CD4-positive, alpha-beta T cell treated with Interleukin-17A for 4 hours (primary cell): ENCODE measurements around the gene FOXL1.

Experiments used
- DNase-seq: peaks from one replicate; pipeline ENCODE4 v3.0.0-alpha.2; 2020; ENCODE audit warnings: mixed read lengths

Gene FOXL1

DNA sequence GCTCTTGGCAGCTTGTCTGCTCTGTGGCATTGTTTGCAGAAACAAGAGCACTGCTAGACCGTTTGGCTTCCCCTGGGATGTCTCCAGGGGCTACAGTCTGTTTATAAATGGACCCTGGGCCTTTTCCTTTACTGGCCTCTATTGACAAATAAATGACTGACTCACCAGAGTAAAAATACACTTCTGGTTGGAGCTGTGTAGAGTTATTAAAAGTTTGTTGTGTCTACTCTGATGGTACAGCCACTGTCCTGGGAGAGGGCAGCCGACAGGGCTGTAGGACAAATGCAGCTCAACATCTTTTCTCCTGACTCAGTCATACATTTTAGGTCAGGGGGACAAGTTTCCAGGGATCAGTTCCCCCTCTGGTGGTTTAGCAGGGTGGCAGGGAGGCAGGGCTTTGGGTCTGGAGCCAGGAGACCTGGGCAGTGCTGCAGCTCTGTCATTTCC, 30.0 kb downstream of the FOXL1 start:
- DNase-seq = no peak

DNA sequence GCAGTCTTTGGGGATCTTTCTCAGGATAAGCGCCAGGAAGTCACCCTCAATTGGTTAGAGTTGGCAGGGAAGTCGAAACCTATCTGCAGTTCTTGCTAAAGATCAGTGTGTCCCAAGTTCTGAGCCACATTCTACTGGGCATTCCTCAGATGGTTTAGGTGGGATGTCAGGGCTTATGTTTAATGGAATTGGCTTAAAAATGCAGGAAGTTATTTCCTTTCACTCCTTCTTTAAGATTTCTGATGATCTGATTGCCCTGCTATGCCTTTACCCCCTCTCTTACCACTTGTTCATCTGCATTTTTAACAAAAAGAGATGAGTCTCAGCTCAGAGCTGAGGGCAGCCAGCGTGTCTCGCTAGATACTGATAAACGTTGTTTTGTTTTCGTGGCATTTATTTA, 30.8 kb downstream of the FOXL1 start:
- no peak for DNase-seq

DNA sequence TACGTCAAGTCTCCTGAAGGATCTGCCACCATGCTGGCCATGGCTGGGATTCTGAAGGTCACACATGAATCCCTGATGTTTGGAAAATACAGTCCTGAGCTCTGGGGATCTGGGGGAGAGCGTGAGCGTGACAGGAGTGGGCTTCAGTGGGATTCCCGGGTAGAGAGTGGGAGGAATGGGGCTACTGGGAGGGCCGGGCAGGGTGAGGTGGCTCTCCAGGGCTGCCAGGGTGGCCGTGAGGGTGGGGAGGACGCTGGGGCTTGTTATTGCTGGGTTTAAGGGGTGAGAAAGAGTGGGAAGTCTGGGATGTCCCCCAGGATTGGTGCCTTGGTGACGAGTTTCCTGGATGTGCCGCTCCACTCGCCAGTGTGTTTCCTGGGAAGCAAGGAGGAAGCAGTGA, 31.3 kb downstream of the FOXL1 start:
- DNase-seq = no peak

DNA sequence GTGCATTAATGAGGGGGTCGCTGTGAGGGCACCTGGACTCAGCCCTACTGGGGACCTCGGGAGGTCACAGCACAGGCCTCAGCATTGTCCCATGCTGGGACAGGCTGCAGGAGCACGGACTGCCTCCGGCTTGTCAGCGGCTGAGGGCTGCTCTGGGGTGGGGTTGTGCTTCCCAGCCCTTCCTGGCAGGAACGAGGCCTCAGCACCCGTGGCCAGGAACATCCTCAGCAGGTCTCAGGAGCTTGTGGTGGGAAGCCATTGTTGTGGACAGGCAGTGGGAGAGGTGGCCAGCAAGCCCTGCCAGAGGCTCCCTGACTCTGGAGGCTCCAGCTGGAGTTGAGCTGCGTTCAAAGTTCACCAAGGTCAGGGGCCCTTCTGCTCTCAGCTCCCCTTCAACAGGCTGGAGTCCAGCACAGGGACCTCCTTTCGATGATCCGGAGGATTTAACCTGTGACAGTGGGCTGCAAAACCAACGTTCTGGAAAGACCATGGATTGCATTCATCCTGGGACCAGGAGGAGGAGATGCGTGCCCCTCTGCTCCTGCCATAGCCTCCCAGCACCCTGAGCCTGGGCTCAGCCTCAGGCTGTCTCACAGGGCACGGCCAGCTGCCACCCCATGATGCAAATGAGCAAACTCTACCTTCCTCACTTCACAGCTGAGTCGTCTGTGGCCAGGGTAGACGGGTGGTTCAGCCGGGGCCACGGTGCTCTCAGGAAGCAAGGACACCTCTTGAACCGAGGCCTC, 32.6 kb downstream of the FOXL1 start:
- no peak for DNase-seq

DNA sequence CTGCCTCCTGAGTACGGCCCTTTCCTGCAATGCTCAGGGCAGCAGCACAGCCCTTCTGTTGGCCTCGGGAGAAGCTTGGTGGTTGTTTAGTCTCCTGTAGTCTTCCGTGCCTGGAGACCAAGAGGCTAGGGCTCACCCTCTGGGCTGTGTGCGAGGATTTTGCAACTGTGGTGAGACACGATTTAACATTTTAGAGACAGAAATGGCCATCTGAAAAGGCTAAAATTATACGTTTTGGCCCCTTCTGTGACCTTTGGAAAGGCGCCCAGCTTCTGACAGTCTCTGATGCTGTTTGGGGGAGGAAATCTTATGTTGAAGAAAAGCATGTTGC, 33.1 kb downstream of the FOXL1 start:
- no peak for DNase-seq

DNA sequence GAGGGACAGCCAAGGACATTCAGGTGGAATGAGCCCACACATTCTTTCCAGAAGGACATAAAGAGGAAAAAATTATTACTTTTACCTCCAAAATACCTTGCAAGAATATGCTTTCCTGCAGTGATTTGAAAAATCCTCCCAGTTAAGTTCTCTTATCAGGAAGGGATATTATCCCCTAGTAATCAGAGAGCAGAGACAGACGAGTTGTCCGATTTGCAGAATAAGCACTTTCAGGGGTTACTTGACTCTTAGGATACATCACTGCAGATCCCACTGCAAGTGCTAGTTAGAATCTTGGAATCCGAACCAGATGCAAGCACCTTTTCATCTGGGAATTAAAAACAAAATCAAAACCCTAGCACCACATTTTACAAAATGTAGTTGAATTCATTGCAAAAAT, 33.6 kb downstream of the FOXL1 start:
- no peak for DNase-seq

DNA sequence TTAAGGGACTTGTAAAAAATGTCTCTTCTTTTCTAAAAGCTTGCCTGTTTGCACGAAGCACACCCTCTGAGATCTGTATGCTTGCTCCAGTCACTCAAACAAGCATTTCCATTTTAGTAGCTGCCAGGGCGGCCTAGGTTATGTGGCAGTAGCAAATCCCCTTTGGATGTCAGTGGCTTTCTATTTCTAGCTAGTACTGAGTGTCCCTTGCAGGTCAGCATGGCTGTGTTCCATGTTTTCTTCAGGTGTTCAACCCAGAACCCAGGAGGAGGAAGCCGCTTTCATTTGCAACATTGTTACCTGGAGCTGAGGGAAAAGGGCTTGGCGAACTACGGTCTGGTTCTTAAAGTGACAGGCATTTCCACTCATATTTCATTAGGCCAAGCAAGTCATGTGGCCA, 36.4 kb downstream of the FOXL1 start:
- DNase-seq = no peak

DNA sequence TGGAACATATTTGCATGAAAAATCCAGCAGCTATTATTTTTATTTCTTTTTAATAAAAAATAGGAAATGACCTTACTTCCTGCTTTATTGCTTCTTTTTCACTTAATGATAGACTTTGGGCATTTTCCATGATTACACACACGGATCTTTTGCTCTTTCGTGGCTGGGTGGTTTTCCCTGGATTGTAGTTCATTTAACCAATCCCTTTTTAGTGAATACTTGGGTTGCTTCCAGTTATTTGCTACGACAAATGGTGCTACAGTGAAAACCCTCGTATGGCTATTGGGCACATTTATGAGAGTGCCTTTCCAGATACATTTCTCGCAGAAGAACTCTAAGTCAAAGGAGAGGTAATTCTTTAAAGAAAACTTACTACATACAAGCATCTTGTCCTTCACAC, 38.6 kb downstream of the FOXL1 start:
- no peak for DNase-seq

DNA sequence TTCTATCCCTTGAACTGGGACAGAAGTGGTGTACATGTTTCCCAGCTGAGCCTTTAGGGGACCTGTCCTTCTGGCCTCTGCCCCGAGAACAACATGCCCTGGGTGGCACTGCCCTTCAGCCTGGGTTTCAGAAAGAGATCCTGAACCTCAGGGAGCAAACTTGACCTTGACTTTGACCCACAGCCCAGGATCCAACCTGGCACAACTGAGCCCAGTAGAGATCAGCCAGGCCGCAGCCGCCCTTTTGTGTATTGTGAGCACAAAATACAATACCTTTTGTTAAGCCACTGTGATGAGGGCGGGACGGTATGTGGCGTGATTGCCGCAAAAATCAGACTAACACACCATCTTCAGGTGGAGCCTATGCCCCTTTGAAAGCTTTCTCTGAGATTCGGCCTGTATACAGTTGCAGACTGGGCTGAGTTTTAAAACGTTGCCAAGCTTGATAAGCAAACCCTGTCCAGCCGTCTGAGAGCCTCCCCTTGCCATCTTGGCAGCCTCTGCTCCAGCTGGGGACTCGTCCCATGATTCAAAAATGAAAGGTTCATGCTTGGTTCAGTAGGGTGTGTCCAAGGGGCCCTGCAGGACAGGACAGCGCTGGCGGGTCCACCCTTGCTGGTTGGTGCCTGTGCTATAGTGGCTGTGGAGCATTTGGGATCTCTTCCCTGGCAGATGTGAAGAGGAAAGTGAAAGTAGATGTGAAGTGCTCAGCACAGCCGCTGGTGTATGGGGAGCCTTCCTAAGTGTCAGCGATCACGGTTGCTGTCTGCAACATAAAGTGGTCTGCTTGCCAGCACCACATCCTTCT, 40.3 kb downstream of the FOXL1 start:
- DNase-seq = no peak

DNA sequence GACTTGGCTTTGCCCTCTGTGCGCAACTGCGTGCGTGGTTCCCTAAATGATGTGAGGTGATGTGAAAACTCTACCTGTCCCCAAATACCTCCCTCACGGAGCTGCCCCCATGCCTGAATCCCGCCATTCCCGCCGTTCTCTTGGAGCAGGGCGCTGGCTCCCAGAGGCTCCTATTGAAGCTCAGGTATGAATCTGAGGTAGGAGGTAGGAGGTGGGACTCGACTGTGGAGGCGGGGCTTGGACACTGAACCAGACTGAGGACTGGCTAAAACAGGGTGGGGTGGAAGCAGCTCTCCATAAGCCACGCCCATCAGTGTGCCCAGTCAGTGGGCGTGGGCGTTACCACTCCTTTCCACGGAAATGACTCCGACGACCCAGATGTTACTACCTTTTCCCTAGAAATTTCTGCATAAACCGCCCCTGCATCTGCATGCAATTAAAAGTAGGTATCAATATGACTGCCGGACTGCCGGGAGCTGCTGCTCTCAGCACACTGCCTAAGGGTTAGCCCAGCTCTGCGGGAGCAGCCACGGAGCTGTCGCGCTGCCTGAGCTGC, 41.0 kb downstream of the FOXL1 start:
- DNase-seq = no peak

DNA sequence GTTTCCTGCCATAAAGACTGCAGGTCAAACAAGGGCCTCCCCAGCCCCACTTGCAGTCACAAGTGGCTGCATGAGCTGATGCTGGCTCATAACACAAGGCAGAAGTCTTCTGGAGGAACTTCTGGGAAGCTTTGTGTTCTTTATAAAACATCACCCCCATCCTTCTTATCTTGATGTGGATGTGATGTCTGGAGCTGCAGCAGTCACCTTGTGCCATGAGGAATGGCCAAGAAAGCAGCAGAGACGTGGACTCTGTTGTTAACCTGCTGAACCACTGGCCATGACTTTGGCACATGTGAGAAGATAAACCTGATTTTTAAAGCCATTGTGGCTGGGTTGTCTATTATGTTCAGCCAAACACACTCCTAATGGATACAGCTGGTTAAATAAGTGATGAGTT, 41.8 kb downstream of the FOXL1 start:
- DNase-seq = no peak

DNA sequence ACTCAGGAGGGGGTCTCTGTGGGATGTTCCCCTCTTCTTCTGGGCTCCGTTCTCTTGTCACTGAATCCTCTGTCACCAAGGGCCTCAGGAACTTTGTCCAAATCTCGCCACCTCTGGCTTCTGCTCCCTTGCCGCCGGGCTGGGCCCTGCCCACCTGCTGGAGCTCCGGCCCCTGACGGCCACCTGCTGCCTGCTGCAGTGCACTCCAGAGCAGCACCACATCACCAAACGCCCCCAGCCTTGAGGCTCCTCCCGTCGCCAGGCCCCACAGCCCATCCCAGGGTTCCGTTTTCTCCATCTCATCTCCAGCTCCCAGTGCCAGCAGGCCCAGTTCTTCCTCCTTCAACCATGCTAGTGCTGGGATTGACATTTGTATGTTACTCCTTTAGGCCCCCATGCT, 43.6 kb downstream of the FOXL1 start:
- no peak for DNase-seq

DNA sequence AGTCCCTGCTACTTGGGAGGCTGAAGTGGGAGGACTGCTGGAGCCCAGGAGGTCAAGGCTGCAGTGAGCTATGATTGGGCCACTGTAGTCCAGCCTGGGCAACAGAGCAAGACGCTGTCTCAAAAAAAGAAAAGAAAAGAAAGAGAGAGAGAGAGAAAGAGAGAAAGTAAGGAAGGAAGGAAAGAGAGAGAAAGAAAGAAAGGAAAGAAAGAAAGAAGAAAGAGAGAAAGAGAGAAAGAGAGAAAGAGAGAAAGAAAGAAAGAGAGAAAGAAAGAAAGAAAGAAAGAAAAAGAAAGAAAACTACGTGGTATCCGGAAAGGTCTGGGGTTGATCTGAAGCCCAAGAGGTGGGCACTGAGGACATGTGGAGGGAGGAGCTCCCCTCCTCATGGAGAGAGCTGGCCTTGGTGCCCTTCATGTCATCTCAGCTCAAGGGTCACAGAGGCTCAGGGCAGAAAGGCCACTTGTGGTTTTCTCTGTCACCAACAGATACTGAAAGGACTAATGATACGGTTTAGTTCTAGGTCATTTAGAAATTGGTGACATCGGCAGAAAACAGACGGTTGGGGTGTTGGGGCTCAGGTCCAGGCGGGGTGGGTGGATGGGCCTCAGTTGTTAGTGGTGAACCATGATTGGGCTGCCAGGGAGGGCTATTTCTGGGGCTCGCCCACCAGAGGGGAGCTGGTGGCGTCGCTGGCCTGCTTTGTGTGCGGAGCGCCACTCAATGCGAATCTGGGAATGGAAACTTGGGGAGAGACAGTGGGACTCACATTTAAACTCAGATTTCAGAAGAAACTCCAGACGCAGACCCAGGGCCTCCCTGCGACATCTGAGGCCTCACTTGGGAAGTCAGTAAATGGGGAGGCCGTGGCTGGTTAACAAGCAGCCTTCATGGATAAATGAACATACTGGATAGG, 44.6 kb downstream of the FOXL1 start:
- DNase-seq = no peak

DNA sequence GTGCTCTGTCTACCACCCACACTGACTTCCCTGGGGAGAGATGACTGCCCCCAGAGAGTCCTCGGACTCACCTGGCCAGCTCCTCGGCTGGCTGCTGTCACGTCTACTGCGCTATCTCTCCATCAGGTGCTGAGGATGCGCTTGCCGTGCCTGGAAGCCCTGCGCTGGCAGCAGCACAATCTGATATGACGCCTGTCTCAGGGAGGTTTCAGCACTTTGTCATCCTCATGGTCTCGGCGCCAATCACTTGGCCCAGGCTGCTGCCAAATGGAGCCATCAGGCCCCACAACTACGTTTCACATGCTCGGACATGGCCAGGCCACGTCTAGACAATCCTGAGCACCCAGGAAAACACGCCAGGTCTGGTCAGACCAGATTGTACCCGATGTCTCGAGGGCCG, 46.7 kb downstream of the FOXL1 start:
- DNase-seq = no peak

DNA sequence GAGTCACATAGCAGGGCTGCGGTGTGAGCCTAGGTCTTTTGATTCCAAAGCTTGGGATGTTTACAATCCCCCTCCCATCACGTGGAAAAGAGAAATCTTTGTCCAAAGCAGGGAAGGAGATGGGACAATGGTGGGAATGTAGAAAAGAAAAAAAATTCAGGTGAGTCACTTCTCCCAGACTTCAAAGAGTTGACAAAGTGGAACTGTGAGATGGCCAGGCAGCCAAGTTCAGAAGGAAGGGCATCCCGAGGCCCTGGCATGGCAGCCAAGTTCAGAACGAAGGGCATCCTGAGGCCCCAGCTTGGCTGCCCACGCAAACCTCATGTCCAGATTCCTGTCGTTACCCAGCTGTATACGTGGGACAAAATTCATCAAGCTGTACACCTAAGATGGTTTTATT, 47.5 kb downstream of the FOXL1 start:
- DNase-seq = no peak

DNA sequence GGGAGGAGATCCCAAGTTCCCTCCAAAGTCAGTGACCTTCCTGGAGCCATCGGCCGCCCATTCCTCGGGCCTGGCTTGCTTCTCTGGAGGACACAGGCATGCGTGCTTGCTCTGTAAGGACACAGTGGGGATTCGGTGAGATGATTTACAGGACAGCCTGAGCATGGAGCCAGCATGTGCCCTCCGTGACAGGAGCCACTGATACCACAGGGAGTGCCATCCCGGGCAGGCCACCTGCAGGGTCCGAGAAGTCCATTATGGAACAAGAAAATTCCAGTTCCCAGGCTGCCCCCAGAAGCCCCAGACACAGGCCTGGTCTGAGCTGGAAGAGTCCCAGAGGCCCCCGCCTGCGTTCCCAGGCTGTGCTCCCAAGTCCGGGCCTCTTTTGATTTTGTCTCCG, 47.9 kb downstream of the FOXL1 start:
- no peak for DNase-seq

DNA sequence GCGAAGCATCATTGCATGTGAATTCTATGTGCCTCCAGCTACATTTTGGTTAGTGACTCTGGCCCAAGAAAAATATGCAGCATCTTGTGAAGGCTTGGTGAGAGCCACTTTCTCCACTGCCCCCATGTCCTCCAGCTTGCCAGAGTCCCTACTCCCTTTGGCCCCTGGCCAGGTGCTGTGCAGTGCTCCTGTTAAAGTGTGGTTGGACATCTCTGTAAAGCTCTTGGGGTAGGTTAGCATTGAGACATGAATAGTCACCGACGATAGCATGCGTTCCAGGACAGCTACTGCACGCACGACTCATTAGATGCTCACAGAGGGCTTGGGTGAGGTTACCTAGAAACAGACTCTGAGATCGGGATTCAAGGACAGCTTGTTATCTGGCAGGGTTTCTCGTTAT, 48.6 kb downstream of the FOXL1 start:
- no peak for DNase-seq

DNA sequence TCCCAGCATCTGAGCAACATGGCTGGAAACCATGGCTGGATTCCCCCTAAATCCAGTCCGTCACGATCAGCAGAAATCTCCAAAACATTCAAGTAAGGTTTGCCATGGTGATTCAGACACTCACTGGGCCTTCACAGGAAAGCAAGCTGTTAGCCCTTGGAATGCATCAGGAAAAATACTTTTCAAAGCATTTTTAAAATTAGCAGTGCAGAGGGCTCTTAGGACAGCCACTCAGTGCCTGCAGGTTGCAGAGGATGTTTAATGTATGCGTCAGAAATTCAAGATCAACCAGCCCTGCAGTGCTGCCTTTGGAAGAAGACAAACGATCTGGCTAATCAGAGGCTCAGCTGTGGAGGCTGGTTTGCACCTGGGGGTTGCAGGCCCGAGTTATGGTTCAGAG, 50.3 kb downstream of the FOXL1 start:
- no peak for DNase-seq

DNA sequence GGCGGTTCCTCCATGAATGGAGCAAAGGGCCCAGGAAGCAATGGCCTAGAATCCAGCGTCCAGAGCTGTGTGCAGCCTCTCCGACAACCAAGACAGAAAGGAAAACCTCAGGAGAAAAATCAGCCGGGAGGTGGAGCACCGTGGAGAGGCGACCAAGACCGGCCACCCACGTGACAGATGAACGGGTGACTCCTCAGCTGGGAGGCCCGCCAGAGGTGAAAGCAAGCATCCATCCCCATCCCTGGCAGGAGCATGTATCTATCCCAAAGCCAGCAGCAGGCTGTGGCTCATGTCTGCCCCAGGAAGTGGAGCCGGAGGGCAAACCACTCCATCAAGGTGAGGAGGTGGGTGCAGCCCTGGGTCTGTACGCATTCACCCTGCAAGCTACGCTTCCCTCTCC, 52.1 kb downstream of the FOXL1 start:
- no peak for DNase-seq

DNA sequence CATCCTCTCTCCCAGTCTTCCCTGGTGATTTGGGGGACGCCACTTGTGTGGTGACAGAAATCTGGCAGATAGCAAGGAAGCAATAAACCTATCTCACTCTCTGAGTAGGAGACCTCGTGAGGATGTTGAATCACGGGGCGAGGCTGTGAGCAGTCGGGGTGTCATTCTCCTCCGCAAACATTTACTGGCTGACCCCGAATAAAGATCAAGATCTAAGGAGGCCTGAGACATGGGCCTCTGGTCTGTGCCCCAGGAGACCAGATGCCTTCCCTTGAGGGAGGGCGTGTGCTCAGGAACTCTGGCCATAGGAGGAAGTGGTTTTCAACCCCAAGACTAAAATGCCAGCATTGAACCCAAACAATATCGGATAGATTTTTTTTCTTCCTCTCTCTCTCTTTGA, 53.1 kb downstream of the FOXL1 start:
- no peak for DNase-seq
